Peyer's patch (tissue), 4 donors: ENCODE results near the gene CLSTN1.

ENCODE experiments used
- POLR2A ChIP-seq, 2 donors: fragments of 450-650 bp; IDR thresholded peaks; one replicate each; pipeline ENCODE4 v1.5.1; 2017; ENCODE audit warnings: antibody characterized with exemption in 2 of 2, mild to moderate bottlenecking in 2 of 2, moderate library complexity in 2 of 2
- TF ChIP-seq, protein P1 (sequence below), 6 experiments: fragments of 450-650 bp in 4 of 6; fragments of 200-600 bp in 2 of 6; sonication (generic) in 1 of 6; IDR thresholded peaks; one replicate each; pipeline ENCODE4 v1.5.1; 2017 to 2019; ENCODE audit warnings: antibody characterized with exemption in 6 of 6, mild to moderate bottlenecking in 3 of 6, moderate library complexity in 1 of 6

DNA sequence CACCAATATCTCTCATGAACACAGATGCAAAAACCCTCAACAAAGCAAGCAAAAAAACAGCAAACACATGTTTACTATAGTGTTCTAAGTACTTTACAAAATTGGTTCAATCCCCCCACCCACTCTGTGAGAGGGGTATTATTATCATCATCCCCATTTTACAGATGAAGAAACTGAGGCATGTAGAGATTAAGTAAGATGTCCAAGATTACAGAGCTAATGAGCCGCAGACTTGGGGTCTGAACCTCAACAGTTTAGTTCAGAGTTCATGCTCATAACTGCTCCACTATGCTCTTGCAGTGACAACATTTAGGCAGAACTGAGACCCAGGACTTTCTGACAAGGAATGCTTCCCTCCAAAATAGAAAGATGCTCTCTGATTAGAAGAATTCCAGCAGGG lies 21.9 kb downstream of the CLSTN1 start:
- TF ChIP-seq, protein P1, sequence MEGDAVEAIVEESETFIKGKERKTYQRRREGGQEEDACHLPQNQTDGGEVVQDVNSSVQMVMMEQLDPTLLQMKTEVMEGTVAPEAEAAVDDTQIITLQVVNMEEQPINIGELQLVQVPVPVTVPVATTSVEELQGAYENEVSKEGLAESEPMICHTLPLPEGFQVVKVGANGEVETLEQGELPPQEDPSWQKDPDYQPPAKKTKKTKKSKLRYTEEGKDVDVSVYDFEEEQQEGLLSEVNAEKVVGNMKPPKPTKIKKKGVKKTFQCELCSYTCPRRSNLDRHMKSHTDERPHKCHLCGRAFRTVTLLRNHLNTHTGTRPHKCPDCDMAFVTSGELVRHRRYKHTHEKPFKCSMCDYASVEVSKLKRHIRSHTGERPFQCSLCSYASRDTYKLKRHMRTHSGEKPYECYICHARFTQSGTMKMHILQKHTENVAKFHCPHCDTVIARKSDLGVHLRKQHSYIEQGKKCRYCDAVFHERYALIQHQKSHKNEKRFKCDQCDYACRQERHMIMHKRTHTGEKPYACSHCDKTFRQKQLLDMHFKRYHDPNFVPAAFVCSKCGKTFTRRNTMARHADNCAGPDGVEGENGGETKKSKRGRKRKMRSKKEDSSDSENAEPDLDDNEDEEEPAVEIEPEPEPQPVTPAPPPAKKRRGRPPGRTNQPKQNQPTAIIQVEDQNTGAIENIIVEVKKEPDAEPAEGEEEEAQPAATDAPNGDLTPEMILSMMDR (IDR thresholded peaks at IDR 0.05) = no peak
- no peak for TF ChIP-seq POLR2A (IDR thresholded peaks at IDR 0.05)
